Measurements from ENCODE around the gene INTS3.

DNA sequence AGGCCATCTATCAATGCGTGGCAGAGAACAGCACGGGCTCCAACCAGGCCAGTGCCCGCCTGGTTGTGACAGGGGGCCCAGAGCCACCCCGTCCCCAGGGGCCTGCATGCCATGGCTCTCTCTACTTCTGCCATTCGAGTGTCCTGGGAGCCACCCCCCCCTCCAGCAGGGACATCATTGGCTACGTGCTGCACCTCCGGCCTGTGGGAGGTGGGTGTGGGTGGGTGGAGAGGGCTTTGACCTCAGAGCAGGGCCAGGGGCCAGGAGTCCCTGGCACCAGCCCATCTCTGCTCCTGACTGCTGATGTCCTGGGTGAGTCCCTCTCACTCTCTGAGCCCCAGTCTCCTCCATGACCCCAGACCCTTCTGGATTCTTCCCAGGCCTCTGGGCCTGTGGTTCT lies 72.7 kb downstream of the INTS3 start:
- TF ChIP-seq CTCF (IDR thresholded peaks at IDR 0.05) (no peak), ZFX (IDR thresholded peaks at IDR 0.05; ENCODE audit: borderline replicate concordance) (no peak)

Data from 22Rv1 (cell line).